Activated naive CD4-positive, alpha-beta T cell treated with anti-CD3 and anti-CD28 coated beads, Interleukin-2, amount 50 U/mL, for 16 hours (primary cell): Measurements from ENCODE around the gene SREBF1.

Experiments
- DNase-seq: peaks from one replicate; pipeline ENCODE4 v3.0.0-alpha.2; 2020

Gene SREBF1

GRCh38 chr17:17857496-17857895 lies 20.7 kb upstream of the SREBF1 start:
- DNase-seq, result no peak

- DNase-seq, result no peak
Observed at GRCh38 chr17:17856386-17856785, 19.6 kb upstream of the SREBF1 start.

GRCh38 chr17:17855976-17856375 lies 19.2 kb upstream of the SREBF1 start:
- no peak for DNase-seq

GRCh38 chr17:17853811-17854447 lies 17.1 kb upstream of the SREBF1 start:
- peak; percentile 59 for DNase-seq

- DNase-seq, result no peak
Observed at GRCh38 chr17:17852930-17853329, 16.1 kb upstream of the SREBF1 start.

- no peak for DNase-seq
Observed at GRCh38 chr17:17851103-17852002, 14.6 kb upstream of the SREBF1 start.

- DNase-seq, result peak; percentile 55
Observed at GRCh38 chr17:17849845-17850373, 13.1 kb upstream of the SREBF1 start.

GRCh38 chr17:17849147-17849820 lies 12.5 kb upstream of the SREBF1 start:
- DNase-seq, result peak; percentile 80

DNA sequence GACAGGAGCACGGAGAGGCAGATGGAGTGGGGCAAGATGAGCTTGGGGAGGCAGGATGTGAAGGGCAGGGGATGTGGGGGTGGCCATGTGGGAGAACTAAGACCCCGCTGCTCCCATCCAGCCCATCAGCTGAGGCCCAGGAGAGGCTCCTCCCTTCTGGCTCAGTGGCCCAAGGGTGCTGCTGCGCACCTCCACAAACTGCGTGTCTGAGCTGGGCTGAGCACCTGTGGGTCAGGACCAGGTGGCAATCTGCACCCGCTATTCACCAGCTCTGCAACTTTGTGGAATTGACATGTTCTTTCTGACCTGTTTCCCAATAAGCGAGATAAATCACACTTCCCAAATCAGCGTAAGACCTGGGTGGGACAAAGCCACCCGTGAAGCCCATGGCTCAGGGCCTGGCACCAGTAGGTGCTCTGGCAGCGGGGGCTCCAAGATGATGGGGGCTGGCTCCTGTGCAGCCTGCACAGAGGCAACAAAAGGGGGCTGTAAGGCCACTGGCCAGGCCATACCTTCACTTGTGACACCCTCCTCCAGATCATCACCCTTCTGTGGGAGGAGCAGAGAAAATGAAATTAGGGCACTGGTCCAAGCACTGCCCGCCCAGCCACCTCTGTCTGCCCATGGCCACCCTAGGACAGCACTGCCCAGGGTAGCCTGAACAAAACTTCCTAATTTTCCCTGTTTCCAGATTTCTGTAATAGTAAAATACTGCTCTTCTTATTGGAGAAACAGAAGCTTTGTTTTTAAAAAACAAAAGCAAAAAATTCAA lies 11.7 kb upstream of the SREBF1 start:
- DNase-seq, result no peak

- DNase-seq, result no peak
Observed at GRCh38 chr17:17847726-17848125, 10.9 kb upstream of the SREBF1 start.

GRCh38 chr17:17847118-17847689 lies 10.4 kb upstream of the SREBF1 start:
- DNase-seq, result no peak

DNA sequence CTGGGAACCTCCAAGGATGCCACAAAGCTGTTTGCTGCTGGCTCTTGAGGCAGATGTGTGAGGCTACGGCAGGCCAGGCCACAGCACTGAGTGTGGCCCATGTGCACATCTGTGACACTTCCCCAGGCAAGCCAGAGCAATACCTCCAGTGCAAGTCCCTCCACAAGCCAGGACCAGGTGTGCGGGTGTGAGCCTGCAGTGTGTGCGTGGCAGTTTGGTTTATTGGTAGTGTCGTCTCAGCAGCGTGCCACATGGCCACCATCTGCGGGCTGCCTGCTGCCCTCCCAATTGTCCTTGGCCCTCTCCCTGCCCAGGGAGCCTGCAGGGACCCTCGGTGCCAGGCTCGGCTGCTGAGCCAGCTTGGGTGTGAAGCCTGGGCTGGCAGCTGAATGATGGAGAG lies 9.9 kb upstream of the SREBF1 start:
- no peak for DNase-seq

DNA sequence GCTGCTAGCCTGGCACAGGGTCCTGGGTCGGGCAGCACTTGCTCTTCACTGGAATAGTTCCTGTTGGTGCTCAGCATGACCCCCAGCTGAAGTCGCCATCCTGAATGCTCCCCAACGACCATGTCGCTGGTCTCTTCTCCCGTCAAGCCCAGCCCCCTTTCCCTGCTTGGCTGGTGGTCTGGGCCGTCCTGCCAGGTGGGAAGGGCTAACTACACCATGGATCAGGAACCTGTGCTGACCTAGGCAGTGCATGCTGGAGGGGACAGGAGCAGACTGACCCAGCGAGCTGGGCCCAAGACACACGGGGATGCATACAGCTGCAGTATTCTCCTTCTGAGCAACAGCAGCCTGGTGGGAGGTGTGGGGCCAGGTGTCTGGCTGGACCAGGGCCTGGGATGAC lies 9.2 kb upstream of the SREBF1 start:
- no peak for DNase-seq

GRCh38 chr17:17845046-17845775 lies 8.4 kb upstream of the SREBF1 start:
- no peak for DNase-seq

- DNase-seq, result no peak
Observed at GRCh38 chr17:17844500-17844899, 7.7 kb upstream of the SREBF1 start.

- DNase-seq, result no peak
Observed at GRCh38 chr17:17844079-17844478, 7.3 kb upstream of the SREBF1 start.

GRCh38 chr17:17843096-17843495 lies 6.3 kb upstream of the SREBF1 start:
- DNase-seq, result no peak

DNA sequence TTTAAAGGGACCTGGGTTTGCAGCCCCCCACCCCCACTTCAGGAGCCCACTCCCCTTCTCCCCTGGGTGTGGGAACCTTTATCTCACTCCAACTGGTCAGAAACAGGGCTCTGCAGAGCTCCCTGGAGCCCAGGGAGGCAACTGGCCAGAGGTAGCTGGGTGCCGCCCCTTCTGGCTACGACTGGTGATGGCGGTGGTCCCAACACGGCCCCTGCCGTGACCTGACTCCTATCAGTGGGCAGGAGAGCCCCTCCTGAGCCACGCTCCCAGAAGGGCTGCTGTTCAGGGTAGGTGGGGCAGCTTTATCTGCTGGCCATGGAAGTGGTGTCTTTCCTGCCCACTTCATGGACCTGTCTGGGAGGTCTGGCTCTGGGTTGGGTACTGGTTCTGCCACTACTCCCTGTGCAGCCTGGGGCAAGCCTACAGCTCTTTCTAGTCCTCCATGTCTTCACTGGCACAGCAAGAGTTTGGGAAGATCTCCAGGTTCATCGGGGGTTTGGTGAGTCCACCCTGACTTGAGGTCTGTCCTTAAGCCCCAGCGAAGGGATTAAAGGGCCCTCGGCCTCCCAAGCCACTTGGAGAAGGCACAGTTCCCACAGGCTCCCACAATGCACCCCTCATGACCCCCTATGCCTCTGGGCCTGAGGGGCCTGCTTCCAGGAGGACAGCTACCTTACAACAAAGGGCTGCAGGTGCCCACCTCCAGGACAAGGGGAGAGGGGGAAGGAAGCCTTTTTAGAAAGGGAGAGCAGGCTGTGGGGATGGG lies 5.5 kb upstream of the SREBF1 start:
- DNase-seq, result no peak

GRCh38 chr17:17841601-17842025 lies 4.8 kb upstream of the SREBF1 start:
- no peak for DNase-seq

GRCh38 chr17:17840751-17841591 lies 4.2 kb upstream of the SREBF1 start:
- DNase-seq, result no peak
